K562 (cell line): ENCODE measurements around the gene ZNF750. TPM values are rescaled to one million over a fixed set of nuclear protein-coding genes. Genes with fewer than 3 reads are reported as not detected.

Experiments used
- ATAC-seq: fragments of 200-7000 bp; cut with Tn5 transposase; 3 replicates; pipeline ENCODE4 v1.9.1; 2020; ENCODE audit warnings: moderate library complexity
- BruUV-seq: library from RNA; stranded (reverse); fragments of 400-500 nt; replicated peaks from 2 replicates; lab custom pipeline; 2021; lab: Mats Ljungman, UMichigan
- CTCF ChIA-PET: fragments of 300-600 bp; formaldehyde crosslinking; extraction: SDS; loops from one replicate; lab custom pipeline; 2021; ENCODE audit warnings: low intra/inter-chr PET ratio; lab: Yijun Ruan, JAX
- POLR2A ChIA-PET: fragments of 300-600, 350-650 bp; sonication (Branson Sonifier 250); formaldehyde crosslinking; extraction: SDS; loops from one replicate; lab custom pipeline; 2021; ENCODE audit warnings: antibody characterized with exemption, inconsistent platforms; lab: Yijun Ruan, JAX
- DNase-seq, 4 experiments: peaks; one replicate each; pipeline versions ENCODE4 v3.0.0 to v3.0.0-alpha.2; 2011 to 2018; ENCODE audit warnings: low spot score in 3 of 4, mixed read lengths in 3 of 4; ENCODE audit errors: extremely low read depth in 1 of 4
- FAIRE-seq: peaks from 2 replicates; lab custom pipeline; 2011; peaks lifted over from hg19 to GRCh38; lab: Jason Lieb, UNC
- H2AFZ ChIP-seq: 2 replicates; pipeline ENCODE4 v1.6.0; 2011; ENCODE audit warnings: low read depth, low read length, control low read depth, inconsistent platforms
- H3K27ac ChIP-seq: fragments of 200-600 bp; 3 replicates; pipeline ENCODE4 v1.8.0; 2011; ENCODE audit warnings: low read depth, mild to moderate bottlenecking, control low read depth, inconsistent platforms, low read length, moderate library complexity, mixed read lengths; ENCODE audit errors: extremely low read depth
- H3K27me3 ChIP-seq, 2 experiments: fragments of 300-600 bp in 1 of 2; 2 replicates in 1 of 2; 3 replicates in 1 of 2; pipeline versions ENCODE4 v1.6.0 to v1.8.0; 2011; ENCODE audit warnings: inconsistent platforms in 2 of 2, low read length in 2 of 2, mild to moderate bottlenecking in 1 of 2, mixed read lengths in 1 of 2, moderate library complexity in 1 of 2; ENCODE audit not compliant: control insufficient read depth in 2 of 2, insufficient read depth in 2 of 2
- H3K36me3 ChIP-seq: fragments of 300-600 bp; 3 replicates; pipeline ENCODE4 v1.8.0; 2011; ENCODE audit warnings: mild to moderate bottlenecking, low read length, inconsistent platforms; ENCODE audit not compliant: control insufficient read depth, insufficient read depth
- H3K4me1 ChIP-seq, 2 experiments: fragments of 200-600 bp in 1 of 2; replicated peaks in 1 of 2; 2 replicates in 1 of 2; 3 replicates in 1 of 2; pipeline versions ENCODE4 v1.5.1 to v1.8.0; 2011; ENCODE audit warnings: inconsistent platforms in 2 of 2, low read length in 2 of 2, mild to moderate bottlenecking in 1 of 2, mixed read lengths in 1 of 2, moderate library complexity in 1 of 2; ENCODE audit not compliant: control insufficient read depth in 2 of 2, insufficient read depth in 2 of 2
- H3K4me2 ChIP-seq: 2 replicates; pipeline ENCODE4 v1.6.1; 2011; ENCODE audit warnings: low read length, control low read depth, inconsistent platforms, mixed read lengths; ENCODE audit not compliant: insufficient read depth
- H3K4me3 ChIP-seq: fragments of 200-600 bp; sonication (generic), shearing (Covaris generic); 2 replicates; pipeline ENCODE4 v1.5.1; 2016; ENCODE audit warnings: control low read depth, inconsistent platforms
- H3K79me2 ChIP-seq: fragments of 200-600 bp; 3 replicates; pipeline ENCODE4 v1.8.0; 2011; ENCODE audit warnings: low read length, inconsistent platforms; ENCODE audit not compliant: control insufficient read depth, insufficient read depth
- H3K9ac ChIP-seq, 2 experiments: 2 replicates each; pipeline versions ENCODE4 v1.6.0 to v1.6.1; 2011; ENCODE audit warnings: low read depth in 2 of 2, low read length in 2 of 2, control low read depth in 1 of 2, inconsistent platforms in 1 of 2, mild to moderate bottlenecking in 1 of 2, mixed read lengths in 1 of 2; ENCODE audit not compliant: insufficient read depth in 1 of 2
- H3K9me1 ChIP-seq: one replicate; pipeline ENCODE4 v1.6.0; 2011; ENCODE audit warnings: inconsistent platforms, mild to moderate bottlenecking, low read length, moderate library complexity; ENCODE audit not compliant: control insufficient read depth, insufficient read depth
- H3K9me3 ChIP-seq: replicated peaks from 2 replicates; pipeline ENCODE4 v1.5.1; 2011; ENCODE audit warnings: low read depth, low read length, inconsistent platforms; ENCODE audit not compliant: control insufficient read depth, insufficient read depth
- H4K20me1 ChIP-seq: replicated peaks from 2 replicates; pipeline ENCODE4 v1.6.1; 2011; ENCODE audit warnings: low read length, inconsistent platforms, mixed read lengths; ENCODE audit not compliant: control insufficient read depth, insufficient read depth
- FOXP1 ChIP-seq: sonication (generic); formaldehyde crosslinking; IDR thresholded peaks from 2 replicates; pipeline ENCODE4 v1.8.0; 2022; ENCODE audit warnings: mild to moderate bottlenecking, missing genetic modification reagents
- GATAD2A ChIP-seq: fragments of 450-650 bp; IDR thresholded peaks from 2 replicates; pipeline ENCODE4 v1.6.1; 2017
- GTF2E2 ChIP-seq: fragments of 200-800 bp; sonication (Bioruptor generic); IDR thresholded peaks from 2 replicates; pipeline ENCODE4 v1.6.1; 2016; ENCODE audit warnings: missing genetic modification characterization, missing compliant biosample characterization
- HDAC3 ChIP-seq: fragments of 450-650 bp; IDR thresholded peaks from 2 replicates; pipeline ENCODE4 v1.6.1; 2018; ENCODE audit warnings: borderline replicate concordance, mild to moderate bottlenecking, moderate library complexity; ENCODE audit not compliant: partially characterized antibody
- LEF1 ChIP-seq: fragments of 450-650 bp; IDR thresholded peaks from 2 replicates; pipeline ENCODE4 v1.6.1; 2016; ENCODE audit warnings: mild to moderate bottlenecking
- MCM2 ChIP-seq: fragments of 450-650 bp; IDR thresholded peaks from 2 replicates; pipeline ENCODE4 v1.6.1; 2017; ENCODE audit warnings: low read depth, mild to moderate bottlenecking
- MCM5 ChIP-seq: fragments of 450-650 bp; IDR thresholded peaks from 2 replicates; pipeline ENCODE4 v1.6.1; 2016; ENCODE audit warnings: low read depth
- POLR3G ChIP-seq: IDR thresholded peaks from 2 replicates; pipeline ENCODE4 v1.6.1; 2011; ENCODE audit not compliant: insufficient read length, insufficient replicate concordance; ENCODE audit errors: extremely low read depth
- ZKSCAN1 ChIP-seq: fragments of 150-350 bp; IDR thresholded peaks from 2 replicates; pipeline ENCODE4 v1.6.1; 2016; ENCODE audit warnings: low read depth, low read length
- ZNF239 ChIP-seq: fragments of 250-450 bp; sonication (Bioruptor Pico); IDR thresholded peaks from 2 replicates; pipeline ENCODE4 v1.4.0; 2020; ENCODE audit warnings: mild to moderate bottlenecking
- ZNF431 ChIP-seq: sonication (generic); formaldehyde crosslinking; IDR thresholded peaks from 2 replicates; pipeline ENCODE4 v1.8.0; 2022; ENCODE audit warnings: mild to moderate bottlenecking, missing genetic modification reagents
- ZNF75A ChIP-seq: fragments of 450-650 bp; formaldehyde crosslinking; IDR thresholded peaks from 2 replicates; pipeline ENCODE4 v1.4.0; 2020; ENCODE audit warnings: mild to moderate bottlenecking
- ZNF778 ChIP-seq: fragments of 450-650 bp; formaldehyde crosslinking; IDR thresholded peaks from 2 replicates; pipeline ENCODE4 v1.4.0; 2020; ENCODE audit warnings: mild to moderate bottlenecking, moderate library complexity
- WGBS: fragments of 100-300 bp; shearing (Covaris generic); methylation state at CpG from one replicate; pipeline ENCODE4 v1.1.6; 2016; ENCODE audit warnings: low coverage, mixed read lengths; ENCODE audit not compliant: insufficient coverage; ENCODE audit errors: missing lambda C conversion rate; 5-methylcytosine and 5-hydroxymethylcytosine counted together
- in situ Hi-C: fragments of 300-500 bp; cut with MboI; formaldehyde crosslinking; loops from 4 replicates; pipeline ENCODE4 v1.15.0; 2018; ENCODE audit warnings: inconsistent platforms, mixed read lengths
- intact Hi-C: fragments of 100-400 bp; cut with micrococcal nuclease; formaldehyde crosslinking; loops from 2 replicates; pipeline ENCODE4 v1.14.2; 2022
- polyA plus RNA-seq, 8 experiments: library from polyadenylated mRNA; depleted of rRNA in 4 of 8; stranded (reverse) in 5 of 8; unstranded in 3 of 8; fragments of >200 nt; fragmentation: Nextera tagmentation in 2 of 8; fragmentation: Illumina TruSeq in 1 of 8; extraction: Ambion mirVana in 2 of 8; extraction: Trizol in 1 of 8; gene quantifications; 2 replicates each; pipeline versions ENCODE4 v1.2.1 to v1.2.3, GENCODE V29; 2011 to 2014; ENCODE audit warnings: inconsistent platforms in 1 of 8, missing spikeins in 1 of 8
- total RNA-seq, 7 experiments: library from RNA; depleted of rRNA in 6 of 7; stranded (reverse); fragments of >200 nt in 6 of 7; fragmentation: Illumina TruSeq in 2 of 7; extraction: Trizol in 2 of 7; gene quantifications; 2 replicates each; pipeline versions ENCODE4 v1.2.1 to v1.2.3, GENCODE V29; 2011 to 2021; ENCODE audit warnings: low replicate concordance in 1 of 7
- TF ChIP-seq, protein P1 (sequence below): IDR thresholded peaks from 3 replicates; pipeline ENCODE4 v1.6.1; 2011; ENCODE audit warnings: borderline replicate concordance, mild to moderate bottlenecking; ENCODE audit not compliant: insufficient read length, insufficient read depth
- TF ChIP-seq, protein P2 (sequence below), 2 experiments: fragments of 450-650 bp; formaldehyde crosslinking in 1 of 2; IDR thresholded peaks; 2 replicates each; pipeline versions ENCODE4 v1.4.0 to v1.6.1; 2014 to 2020; ENCODE audit warnings: mild to moderate bottlenecking in 2 of 2, borderline replicate concordance in 1 of 2, low read depth in 1 of 2

ZNF750 gene
- total and polyA plus RNA-seq, 9 of the 15 experiments (the other 6 are each of a cell fraction or from before 2014, with no cell fraction given) = not detected

DNA sequence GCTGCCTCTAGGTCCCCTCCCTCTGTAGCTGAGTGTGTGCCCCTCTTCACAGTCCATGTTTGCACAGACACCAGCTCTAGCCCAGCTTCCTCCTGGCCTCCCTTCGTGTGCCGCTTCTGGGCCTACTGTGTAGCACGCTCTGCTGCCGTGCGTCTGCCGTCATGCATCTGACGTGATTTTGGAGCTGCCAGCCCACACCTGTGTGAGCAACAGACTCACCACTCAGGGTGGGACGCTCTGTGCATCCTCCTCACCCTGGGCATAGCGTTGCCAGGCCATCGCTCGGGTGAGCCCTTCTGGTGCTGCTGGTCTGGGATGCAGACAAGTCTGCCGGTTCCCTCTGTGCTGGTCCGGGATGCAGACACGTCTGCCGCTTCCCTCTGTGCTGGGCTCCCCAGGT is 39.4 kb upstream of the ZNF750 start:
- Histone ChIP-seq H3K9ac (peak overlapping the region in 1 of 2 experiments; percentile 74; a peak in 2 of 4 replicates), H3K36me3 (peaks cover 19% of the 10 kb centered on the region; the same call in 1 of the 3 replicates), H3K27ac (no peak overlapping the region), H3K4me3 (no peak overlapping the region), H3K79me2 (peaks cover 29% of the 10 kb centered on the region), H3K9me1 (no peaks in the 10 kb centered on the region), H2AFZ (no peak overlapping the region), H3K27me3 (no peaks in the 10 kb centered on the region), H3K9me3 (no peaks in the 10 kb centered on the region), H4K20me1 (no peaks in the 10 kb centered on the region), H3K4me1 (peaks cover 19 to 61% of the 10 kb centered on the region in 2 experiments), H3K4me2 (no peak overlapping the region)
- ChIA-PET CTCF (no interaction called here), POLR2A (interaction anchor here (0.6 kb wide), 1 partner anchor 158 kb away, joined by 5 read pairs; no protein-coding TSS in a partner anchor)
- BruUV-seq = no TSS peak
- no peak for ATAC-seq
- DNase-seq = no peak
- WGBS = 88% methylated on average over 15 of the region's 15 CpGs
- FAIRE-seq = no peak
- in situ Hi-C loops (no loop called here), intact Hi-C loops (no loop called here)
- no peak for TF ChIP-seq ZNF239 (CRISPR knock-in tag)
- no peak for TF ChIP-seq GATAD2A
- no peak for TF ChIP-seq MCM2
- TF ChIP-seq ZNF431 (CRISPR knock-in tag) = no peak
- no peak for TF ChIP-seq ZNF75A (CRISPR knock-in tag)
- TF ChIP-seq, protein P1, sequence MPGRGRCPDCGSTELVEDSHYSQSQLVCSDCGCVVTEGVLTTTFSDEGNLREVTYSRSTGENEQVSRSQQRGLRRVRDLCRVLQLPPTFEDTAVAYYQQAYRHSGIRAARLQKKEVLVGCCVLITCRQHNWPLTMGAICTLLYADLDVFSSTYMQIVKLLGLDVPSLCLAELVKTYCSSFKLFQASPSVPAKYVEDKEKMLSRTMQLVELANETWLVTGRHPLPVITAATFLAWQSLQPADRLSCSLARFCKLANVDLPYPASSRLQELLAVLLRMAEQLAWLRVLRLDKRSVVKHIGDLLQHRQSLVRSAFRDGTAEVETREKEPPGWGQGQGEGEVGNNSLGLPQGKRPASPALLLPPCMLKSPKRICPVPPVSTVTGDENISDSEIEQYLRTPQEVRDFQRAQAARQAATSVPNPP = no peak
- no peak for TF ChIP-seq FOXP1 (CRISPR knock-in tag)
- no peak for TF ChIP-seq ZNF778 (CRISPR knock-in tag)
- no peak for TF ChIP-seq ZKSCAN1
- no peak for TF ChIP-seq LEF1
- TF ChIP-seq, protein P2, sequence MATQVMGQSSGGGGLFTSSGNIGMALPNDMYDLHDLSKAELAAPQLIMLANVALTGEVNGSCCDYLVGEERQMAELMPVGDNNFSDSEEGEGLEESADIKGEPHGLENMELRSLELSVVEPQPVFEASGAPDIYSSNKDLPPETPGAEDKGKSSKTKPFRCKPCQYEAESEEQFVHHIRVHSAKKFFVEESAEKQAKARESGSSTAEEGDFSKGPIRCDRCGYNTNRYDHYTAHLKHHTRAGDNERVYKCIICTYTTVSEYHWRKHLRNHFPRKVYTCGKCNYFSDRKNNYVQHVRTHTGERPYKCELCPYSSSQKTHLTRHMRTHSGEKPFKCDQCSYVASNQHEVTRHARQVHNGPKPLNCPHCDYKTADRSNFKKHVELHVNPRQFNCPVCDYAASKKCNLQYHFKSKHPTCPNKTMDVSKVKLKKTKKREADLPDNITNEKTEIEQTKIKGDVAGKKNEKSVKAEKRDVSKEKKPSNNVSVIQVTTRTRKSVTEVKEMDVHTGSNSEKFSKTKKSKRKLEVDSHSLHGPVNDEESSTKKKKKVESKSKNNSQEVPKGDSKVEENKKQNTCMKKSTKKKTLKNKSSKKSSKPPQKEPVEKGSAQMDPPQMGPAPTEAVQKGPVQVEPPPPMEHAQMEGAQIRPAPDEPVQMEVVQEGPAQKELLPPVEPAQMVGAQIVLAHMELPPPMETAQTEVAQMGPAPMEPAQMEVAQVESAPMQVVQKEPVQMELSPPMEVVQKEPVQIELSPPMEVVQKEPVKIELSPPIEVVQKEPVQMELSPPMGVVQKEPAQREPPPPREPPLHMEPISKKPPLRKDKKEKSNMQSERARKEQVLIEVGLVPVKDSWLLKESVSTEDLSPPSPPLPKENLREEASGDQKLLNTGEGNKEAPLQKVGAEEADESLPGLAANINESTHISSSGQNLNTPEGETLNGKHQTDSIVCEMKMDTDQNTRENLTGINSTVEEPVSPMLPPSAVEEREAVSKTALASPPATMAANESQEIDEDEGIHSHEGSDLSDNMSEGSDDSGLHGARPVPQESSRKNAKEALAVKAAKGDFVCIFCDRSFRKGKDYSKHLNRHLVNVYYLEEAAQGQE (IDR thresholded peaks at IDR 0.05; ENCODE audit: borderline replicate concordance) = no peak
- TF ChIP-seq, protein P2 (CRISPR knock-in tag; IDR thresholded peaks at IDR 0.05; ENCODE audit: low read depth) = no peak
- no peak for TF ChIP-seq MCM5
- TF ChIP-seq POLR3G = no peak
- TF ChIP-seq HDAC3 = no peak
- no peak for TF ChIP-seq GTF2E2 (tag)
